Measurements from ENCODE around the gene RAB3IL1.
A peak's percentile ranks its signal among the peaks of the same experiment; 100 is the strongest.

The RAB3IL1 gene

GRCh38 chr11:61952882-61953281 lies 35.5 kb upstream of the RAB3IL1 start:
- DNase-seq (ENCODE audit: low spot score): no peak

GRCh38 chr11:61951484-61952135 lies 34.2 kb upstream of the RAB3IL1 start:
- no peak for DNase-seq (ENCODE audit: low spot score)

- no peak for DNase-seq (ENCODE audit: low spot score)
Observed at GRCh38 chr11:61950035-61950547, 32.7 kb upstream of the RAB3IL1 start, which contains the start of gene BEST1. TSS of gene BEST1 (plus strand) at chr11:61950351. CDS start at chr11:61951807, 1,456 bp downstream.

GRCh38 chr11:61949169-61950034 lies 32.0 kb upstream of the RAB3IL1 start:
- DNase-seq (ENCODE audit: low spot score): peak; percentile 94

- no peak for DNase-seq (ENCODE audit: low spot score)
Observed at GRCh38 chr11:61948505-61948904, 31.1 kb upstream of the RAB3IL1 start.

- DNase-seq (ENCODE audit: low spot score): peak; percentile 90
Observed at GRCh38 chr11:61947486-61948210, 30.3 kb upstream of the RAB3IL1 start.

GRCh38 chr11:61946894-61947293 lies 29.5 kb upstream of the RAB3IL1 start:
- no peak for DNase-seq (ENCODE audit: low spot score)

GRCh38 chr11:61945191-61945590 lies 27.8 kb upstream of the RAB3IL1 start:
- DNase-seq (ENCODE audit: low spot score): no peak

- DNase-seq (ENCODE audit: low spot score): no peak
Observed at GRCh38 chr11:61940466-61940865, 23.1 kb upstream of the RAB3IL1 start.

- DNase-seq (ENCODE audit: low spot score): no peak
Observed at GRCh38 chr11:61935861-61936260, 18.5 kb upstream of the RAB3IL1 start.

- no peak for DNase-seq (ENCODE audit: low spot score)
Observed at GRCh38 chr11:61930933-61931332, 13.6 kb upstream of the RAB3IL1 start.

- peak; percentile 37 for DNase-seq (ENCODE audit: low spot score)
Observed at GRCh38 chr11:61928606-61929005, 11.2 kb upstream of the RAB3IL1 start.

GRCh38 chr11:61927501-61927900 lies 10.1 kb upstream of the RAB3IL1 start:
- DNase-seq (ENCODE audit: low spot score): no peak

GRCh38 chr11:61926235-61926634 lies 8.9 kb upstream of the RAB3IL1 start:
- no peak for DNase-seq (ENCODE audit: low spot score)

GRCh38 chr11:61925736-61926135 lies 8.4 kb upstream of the RAB3IL1 start:
- no peak for DNase-seq (ENCODE audit: low spot score)

- no peak for DNase-seq (ENCODE audit: low spot score)
Observed at GRCh38 chr11:61924064-61924455, 6.7 kb upstream of the RAB3IL1 start.

- DNase-seq (ENCODE audit: low spot score): peak; percentile 75
Observed at GRCh38 chr11:61923166-61924063, 6.0 kb upstream of the RAB3IL1 start.

- DNase-seq (ENCODE audit: low spot score): peak; percentile 90
Observed at GRCh38 chr11:61922539-61922938, 5.2 kb upstream of the RAB3IL1 start.

- no peak for DNase-seq (ENCODE audit: low spot score)
Observed at GRCh38 chr11:61921446-61921845, 4.1 kb upstream of the RAB3IL1 start.

- DNase-seq (ENCODE audit: low spot score): peak; percentile 1
Observed at GRCh38 chr11:61919705-61920631, 2.6 kb upstream of the RAB3IL1 start.

Data from GM03348 (cell line).